GM12878 (cell line): ENCODE results near the gene LRCH4. TPM values are rescaled to one million over a fixed set of nuclear protein-coding genes. Genes with fewer than 3 reads are reported as not detected.

Experiments used
- ATAC-seq: fragments of 200-7000 bp; cut with Tn5 transposase; 3 replicates; pipeline ENCODE4 v1.9.1; 2020; ENCODE audit warnings: mild to moderate bottlenecking, moderate library complexity
- BruUV-seq: library from RNA; stranded (reverse); fragments of 400-500 nt; replicated peaks from 2 replicates; lab custom pipeline; 2021; lab: Mats Ljungman, UMichigan
- CTCF ChIA-PET: fragments of 300-600 bp; sonication (Branson Sonifier 250); formaldehyde crosslinking; extraction: SDS; loops from one replicate; lab custom pipeline; 2021; ENCODE audit warnings: inconsistent platforms; lab: Yijun Ruan, JAX
- POLR2A ChIA-PET: fragments of 350-600 bp; formaldehyde crosslinking; extraction: SDS; loops from one replicate; lab custom pipeline; 2021; ENCODE audit warnings: inconsistent platforms; lab: Charles Lee
- RAD21 ChIA-PET: fragments of 300-600 bp; sonication (Branson Sonifier 250); formaldehyde crosslinking; loops from one replicate; lab custom pipeline; 2023; ENCODE audit warnings: antibody characterized with exemption; ENCODE audit not compliant: unreplicated experiment; lab: Charles Lee
- SMC1A ChIA-PET: fragments of 300-600 bp; sonication (Branson Sonifier 250); formaldehyde crosslinking; loops from one replicate; lab custom pipeline; 2023; ENCODE audit not compliant: unreplicated experiment, uncharacterized antibody; lab: Charles Lee
- DNase-seq: peaks from one replicate; pipeline ENCODE4 v3.0.0-alpha.2; 2011; ENCODE audit warnings: low read depth, low spot score
- FAIRE-seq: peaks from 3 replicates; lab custom pipeline; 2011; peaks lifted over from hg19 to GRCh38; lab: Jason Lieb, UNC
- H2AFZ ChIP-seq: 2 replicates; pipeline ENCODE4 v1.6.0; 2011; ENCODE audit warnings: low read depth, low read length, control low read depth; ENCODE audit not compliant: control insufficient read depth
- H3K27ac ChIP-seq: 2 replicates; pipeline ENCODE4 v1.5.1; 2011; ENCODE audit warnings: control low read depth; ENCODE audit not compliant: control insufficient read depth, insufficient read depth
- H3K27me3 ChIP-seq, 2 experiments: replicated peaks in 1 of 2; 2 replicates each; pipeline versions ENCODE4 v1.6.0 to v1.6.1; 2011; ENCODE audit warnings: low read length in 1 of 2; ENCODE audit not compliant: control insufficient read depth in 2 of 2, insufficient read depth in 2 of 2
- H3K36me3 ChIP-seq, 2 experiments: 2 replicates each; pipeline ENCODE4 v1.5.1; 2011; ENCODE audit warnings: low read length in 1 of 2; ENCODE audit not compliant: control insufficient read depth in 2 of 2, insufficient read depth in 2 of 2
- H3K4me1 ChIP-seq: 2 replicates; pipeline ENCODE4 v1.6.1; 2011; ENCODE audit warnings: mild to moderate bottlenecking, low read length, moderate library complexity, mixed read lengths; ENCODE audit not compliant: control insufficient read depth, insufficient read depth
- H3K4me2 ChIP-seq: 2 replicates; pipeline ENCODE4 v1.6.0; 2011; ENCODE audit warnings: control low read depth; ENCODE audit not compliant: control insufficient read depth, insufficient read depth
- H3K4me3 ChIP-seq: fragments of 200-600 bp; sonication (generic); 2 replicates; pipeline ENCODE4 v1.5.1; 2016
- H3K79me2 ChIP-seq: 2 replicates; pipeline ENCODE4 v1.6.0; 2011; ENCODE audit warnings: low read length; ENCODE audit not compliant: control insufficient read depth, insufficient read depth
- H3K9ac ChIP-seq: 2 replicates; pipeline ENCODE4 v1.8.0; 2011; ENCODE audit warnings: low read length, control low read depth, mixed read lengths; ENCODE audit not compliant: control insufficient read depth, insufficient read depth
- H3K9me3 ChIP-seq: replicated peaks from 3 replicates; pipeline ENCODE4 v1.5.1; 2011; ENCODE audit warnings: mild to moderate bottlenecking, low read length; ENCODE audit not compliant: control insufficient read depth, insufficient read depth
- H4K20me1 ChIP-seq: 2 replicates; pipeline ENCODE4 v1.6.0; 2011; ENCODE audit not compliant: control insufficient read depth, insufficient read depth
- CHD1 ChIP-seq: IDR thresholded peaks from 2 replicates; pipeline ENCODE4 v1.6.1; 2012; ENCODE audit warnings: low read depth, low read length, improper control_type of control experiment
- FOXM1 ChIP-seq: IDR thresholded peaks from 2 replicates; pipeline ENCODE4 v1.6.1; 2012; ENCODE audit warnings: low read depth, mild to moderate bottlenecking, inconsistent platforms, low read length, moderate library complexity
- IKZF2 ChIP-seq, 2 experiments: fragments of 450-650 bp; IDR thresholded peaks; 2 replicates each; pipeline ENCODE4 v1.6.1; 2017; ENCODE audit warnings: mild to moderate bottlenecking in 2 of 2, moderate library complexity in 2 of 2
- JUNB ChIP-seq: IDR thresholded peaks from 2 replicates; pipeline ENCODE4 v1.6.1; 2016; ENCODE audit warnings: antibody characterized with exemption, mild to moderate bottlenecking
- KDM1A ChIP-seq: fragments of 200-600 bp; sonication (generic); IDR thresholded peaks from 2 replicates; pipeline ENCODE4 v1.6.1; 2016; ENCODE audit warnings: borderline replicate concordance
- RFX5 ChIP-seq: IDR thresholded peaks from 2 replicates; pipeline ENCODE4 v1.6.1; 2011; ENCODE audit warnings: low read depth, low read length, improper control_type of control experiment
- SMAD1 ChIP-seq: fragments of 450-650 bp; IDR thresholded peaks from 2 replicates; pipeline ENCODE4 v1.6.1; 2018; ENCODE audit warnings: mild to moderate bottlenecking, low read depth; ENCODE audit not compliant: partially characterized antibody
- SREBF1 ChIP-seq: IDR thresholded peaks from 2 replicates; pipeline ENCODE4 v1.6.1; 2012; ENCODE audit warnings: mild to moderate bottlenecking, low read length
- TCF3 ChIP-seq: IDR thresholded peaks from 2 replicates; pipeline ENCODE4 v1.6.1; 2012; ENCODE audit warnings: low read depth, mild to moderate bottlenecking, low read length, borderline replicate concordance; ENCODE audit not compliant: insufficient read depth
- YY1 ChIP-seq: IDR thresholded peaks from 2 replicates; pipeline ENCODE4 v1.6.1; 2011; ENCODE audit warnings: low read depth, mild to moderate bottlenecking, low read length
- WGBS: methylation state at CpG from one replicate; pipeline ENCODE4 v1.1.6; 2016; ENCODE audit warnings: low lambda C conversion rate; ENCODE audit not compliant: insufficient replicate concordance, insufficient coverage; ENCODE audit errors: missing lambda C conversion rate; 5-methylcytosine and 5-hydroxymethylcytosine counted together
- in situ Hi-C: fragments of 300-500 bp; cut with MboI; formaldehyde crosslinking; loops from 9 replicates; pipeline ENCODE4 v1.14.3; 2018; ENCODE audit warnings: mixed read lengths
- intact Hi-C: fragments of 100-400 bp; cut with micrococcal nuclease; formaldehyde crosslinking; loops from one replicate; pipeline ENCODE4 v1.14.2; 2022; ENCODE audit not compliant: unreplicated experiment
- polyA plus RNA-seq, 11 experiments: library from polyadenylated mRNA; depleted of rRNA in 4 of 11; unstranded in 6 of 11; stranded (reverse) in 5 of 11; fragments of >200 nt; fragmentation: Nextera tagmentation in 4 of 11; fragmentation: Illumina TruSeq in 1 of 11; extraction: Ambion mirVana in 4 of 11; extraction: Trizol in 1 of 11; gene quantifications; 1 replicate in 1 of 11; 2 replicates in 10 of 11; pipeline versions ENCODE4 v1.2.1 to v1.2.3, GENCODE V29; 2011 to 2016; ENCODE audit warnings: inconsistent platforms in 2 of 11, missing spikeins in 2 of 11, low read depth in 1 of 11
- total RNA-seq, 4 experiments: library from RNA; depleted of rRNA in 3 of 4; stranded (reverse); fragments of >200 nt in 3 of 4; fragmentation: Illumina TruSeq in 1 of 4; extraction: Trizol in 1 of 4; gene quantifications; 2 replicates each; pipeline versions ENCODE4 v1.2.1 to v1.2.3, GENCODE V29; 2013 to 2021
- TF ChIP-seq, protein P1 (sequence below): fragments of 450-650 bp; formaldehyde crosslinking; IDR thresholded peaks from 2 replicates; pipeline ENCODE4 v1.4.0; 2022; ENCODE audit warnings: mild to moderate bottlenecking, moderate library complexity
- TF ChIP-seq, protein P2 (sequence below): IDR thresholded peaks from 2 replicates; pipeline ENCODE4 v1.6.1; 2011; ENCODE audit warnings: mild to moderate bottlenecking, low read depth, low read length, moderate library complexity; ENCODE audit not compliant: insufficient replicate concordance

Gene LRCH4
- total and polyA plus RNA-seq, 10 of the 15 experiments (the other 5 are each of a cell fraction or from before 2014, with no cell fraction given) = 0.58 to 96.7 (median 28.4) TPM

DNA sequence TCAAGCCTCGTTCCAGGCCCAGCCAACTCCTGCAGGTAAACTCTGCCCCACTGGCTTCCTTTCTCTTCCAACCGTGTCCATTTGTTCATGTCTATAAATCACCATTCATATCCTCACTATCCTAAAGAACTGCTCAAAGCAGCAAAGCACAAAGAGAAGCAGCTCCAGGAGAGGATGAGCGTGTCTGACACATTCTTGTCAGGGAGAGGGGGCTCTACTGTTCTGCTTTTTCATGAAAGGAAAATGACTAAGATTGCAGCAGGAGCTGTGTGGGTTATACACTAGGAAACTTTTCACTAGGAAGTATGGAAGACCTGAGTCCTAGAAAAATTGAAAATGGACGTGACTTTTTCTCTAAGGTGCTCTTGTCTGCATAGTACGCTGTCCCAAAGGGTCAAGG lies 30.2 kb downstream of the LRCH4 start:
- TF ChIP-seq KDM1A (no peak), TCF3 (no peak), FOXM1 (no peak)
- Histone ChIP-seq H3K27ac (no peak overlapping the region), H4K20me1 (no peaks in the 10 kb centered on the region), H3K4me3 (no peak overlapping the region), H3K79me2 (no peaks in the 10 kb centered on the region), H3K9ac (no peak overlapping the region), H3K4me1 (no peaks in the 10 kb centered on the region; the same call in 1 of the 2 replicates), H3K9me3 (no peaks in the 10 kb centered on the region), H3K4me2 (no peak overlapping the region), H3K36me3 (peaks cover 19 to 53% of the 10 kb centered on the region in 2 experiments), H3K27me3 (no peaks in the 10 kb centered on the region), H2AFZ (no peak overlapping the region)
- RAD21 ChIA-PET = interaction anchor here (1.0 kb wide), 1 partner anchor 30 kb away, joined by 3 read pairs; the partner anchor contains the start of genes FBXO24 and LRCH4
- ATAC-seq = no peak
- in situ Hi-C loops = loop anchor here (5.0 kb wide), 1 partner anchor 83 kb away; no protein-coding TSS in a partner anchor
- intact Hi-C loops = no loop called here
- FAIRE-seq = no peak
- SMC1A ChIA-PET = interaction anchor here (0.9 to 8.5 kb wide), 3 partner anchors 8 to 102 kb away, joined by 4 to 127 read pairs (median 5); no protein-coding TSS in a partner anchor
- BruUV-seq = no TSS peak
- POLR2A ChIA-PET = interaction anchor here (0.5 to 3.1 kb wide), 5 partner anchors 8 to 77 kb away, joined by 3 to 12 read pairs (median 5); partner anchors contain the start of gene TSC22D4
- WGBS = 70% methylated on average over 5 of the region's 5 CpGs
- CTCF ChIA-PET = interaction anchor here (0.6 to 2.0 kb wide), 2 partner anchors 8 to 80 kb away, joined by 3 to 12 read pairs; no protein-coding TSS in a partner anchor
- no peak for DNase-seq

DNA sequence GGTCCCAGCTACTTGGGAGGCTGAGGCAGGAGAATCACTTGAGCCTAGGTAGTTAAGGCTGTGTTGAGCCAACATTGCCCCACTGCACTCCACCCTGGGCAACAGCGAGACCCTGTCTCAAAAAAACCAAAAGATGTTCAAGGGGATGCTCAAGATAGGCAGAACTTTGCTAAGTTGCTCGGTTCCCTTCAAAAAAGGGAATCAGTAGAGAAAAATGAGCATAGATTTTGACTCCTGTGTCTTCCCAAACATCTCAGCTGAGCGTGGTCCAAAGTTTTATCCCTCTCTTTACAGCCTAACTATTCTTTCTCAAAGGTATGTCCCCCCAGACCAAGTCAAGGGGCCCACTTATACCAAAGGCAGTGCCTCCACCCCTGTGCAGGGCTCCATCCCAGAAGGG lies 32.9 kb downstream of the LRCH4 start:
- POLR2A ChIA-PET = interaction anchor here (0.6 kb wide), 1 partner anchor 13 kb away, joined by 5 read pairs; no protein-coding TSS in a partner anchor
- TF ChIP-seq IKZF2 (IDR thresholded peaks at IDR 0.05) (no peak), SREBF1 (no peak), RFX5 (no peak), YY1 (no peak), CHD1 (no peak), JUNB (no peak), SMAD1 (no peak)
- TF ChIP-seq, protein P1, sequence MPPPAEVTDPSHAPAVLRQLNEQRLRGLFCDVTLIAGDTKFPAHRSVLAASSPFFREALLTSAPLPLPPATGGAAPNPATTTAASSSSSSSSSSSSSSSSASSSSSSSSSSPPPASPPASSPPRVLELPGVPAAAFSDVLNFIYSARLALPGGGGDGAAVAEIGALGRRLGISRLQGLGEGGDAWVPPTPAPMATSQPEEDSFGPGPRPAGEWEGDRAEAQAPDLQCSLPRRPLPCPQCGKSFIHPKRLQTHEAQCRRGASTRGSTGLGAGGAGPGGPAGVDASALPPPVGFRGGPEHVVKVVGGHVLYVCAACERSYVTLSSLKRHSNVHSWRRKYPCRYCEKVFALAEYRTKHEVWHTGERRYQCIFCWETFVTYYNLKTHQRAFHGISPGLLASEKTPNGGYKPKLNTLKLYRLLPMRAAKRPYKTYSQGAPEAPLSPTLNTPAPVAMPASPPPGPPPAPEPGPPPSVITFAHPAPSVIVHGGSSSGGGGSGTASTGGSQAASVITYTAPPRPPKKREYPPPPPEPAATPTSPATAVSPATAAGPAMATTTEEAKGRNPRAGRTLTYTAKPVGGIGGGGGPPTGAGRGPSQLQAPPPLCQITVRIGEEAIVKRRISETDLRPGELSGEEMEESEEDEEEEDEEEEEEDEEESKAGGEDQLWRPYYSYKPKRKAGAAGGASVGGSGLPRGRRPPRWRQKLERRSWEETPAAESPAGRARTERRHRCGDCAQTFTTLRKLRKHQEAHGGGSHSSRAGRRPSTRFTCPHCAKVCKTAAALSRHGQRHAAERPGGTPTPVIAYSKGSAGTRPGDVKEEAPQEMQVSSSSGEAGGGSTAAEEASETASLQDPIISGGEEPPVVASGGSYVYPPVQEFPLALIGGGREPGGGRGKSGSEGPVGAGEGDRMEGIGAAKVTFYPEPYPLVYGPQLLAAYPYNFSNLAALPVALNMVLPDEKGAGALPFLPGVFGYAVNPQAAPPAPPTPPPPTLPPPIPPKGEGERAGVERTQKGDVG (CRISPR knock-in tag) = no peak
- TF ChIP-seq, protein P2, sequence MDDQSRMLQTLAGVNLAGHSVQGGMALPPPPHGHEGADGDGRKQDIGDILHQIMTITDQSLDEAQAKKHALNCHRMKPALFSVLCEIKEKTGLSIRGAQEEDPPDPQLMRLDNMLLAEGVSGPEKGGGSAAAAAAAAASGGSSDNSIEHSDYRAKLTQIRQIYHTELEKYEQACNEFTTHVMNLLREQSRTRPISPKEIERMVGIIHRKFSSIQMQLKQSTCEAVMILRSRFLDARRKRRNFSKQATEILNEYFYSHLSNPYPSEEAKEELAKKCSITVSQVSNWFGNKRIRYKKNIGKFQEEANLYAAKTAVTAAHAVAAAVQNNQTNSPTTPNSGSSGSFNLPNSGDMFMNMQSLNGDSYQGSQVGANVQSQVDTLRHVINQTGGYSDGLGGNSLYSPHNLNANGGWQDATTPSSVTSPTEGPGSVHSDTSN = no peak

More for the DNA sequence above, 32.9 kb downstream of the LRCH4 start:
- Histone ChIP-seq H3K9ac (no peak overlapping the region), H3K4me2 (no peak overlapping the region), H4K20me1 (no peaks in the 10 kb centered on the region), H3K4me1 (peaks cover 25% of the 10 kb centered on the region), H2AFZ (no peak overlapping the region), H3K27ac (no peak overlapping the region), H3K27me3 (no peaks in the 10 kb centered on the region), H3K36me3 (peaks cover 19 to 49% of the 10 kb centered on the region in 2 experiments), H3K4me3 (no peak overlapping the region), H3K9me3 (no peaks in the 10 kb centered on the region), H3K79me2 (peaks cover 11% of the 10 kb centered on the region)
- SMC1A ChIA-PET = no interaction called here
- WGBS = 93% methylated on average over 3 of the region's 3 CpGs
- intact Hi-C loops (no loop called here), in situ Hi-C loops (no loop called here)
- no TSS peak for BruUV-seq
- FAIRE-seq (no peak), DNase-seq (no peak), ATAC-seq (no peak)
- RAD21 ChIA-PET = no interaction called here
- CTCF ChIA-PET = no interaction called here
